Osteoblast (primary cell): Measurements from ENCODE around the gene ERH. TPM values are rescaled to one million over a fixed set of nuclear protein-coding genes. Genes with fewer than 3 reads are reported as not detected.

Experiments used
- DNase-seq: peaks from one replicate; pipeline ENCODE4 v3.0.0; 2011; ENCODE audit warnings: low spot score, mixed read lengths; ENCODE audit not compliant: insufficient read length; ENCODE audit errors: missing footprints
- H2AFZ ChIP-seq: 2 replicates; pipeline ENCODE4 v1.6.0; 2011; ENCODE audit warnings: mild to moderate bottlenecking, low read length
- H3K27ac ChIP-seq: 2 replicates; pipeline ENCODE4 v1.5.1; 2011; ENCODE audit warnings: mild to moderate bottlenecking, low read depth, low read length, moderate library complexity
- H3K27me3 ChIP-seq: 2 replicates; pipeline ENCODE4 v1.6.0; 2012; ENCODE audit warnings: mild to moderate bottlenecking, control low read depth, inconsistent platforms, low read length, moderate library complexity; ENCODE audit not compliant: insufficient read depth
- H3K36me3 ChIP-seq: 2 replicates; pipeline ENCODE4 v1.5.1; 2011; ENCODE audit warnings: mild to moderate bottlenecking, low read length, control low read depth, moderate library complexity; ENCODE audit not compliant: insufficient read depth
- H3K4me1 ChIP-seq: 2 replicates; pipeline ENCODE4 v1.5.1; 2011; ENCODE audit warnings: mild to moderate bottlenecking, low read length, control low read depth, moderate library complexity; ENCODE audit not compliant: insufficient read depth
- H3K4me2 ChIP-seq: 2 replicates; pipeline ENCODE4 v1.6.0; 2011; ENCODE audit warnings: mild to moderate bottlenecking, low read length; ENCODE audit not compliant: insufficient read depth
- H3K4me3 ChIP-seq: fragments of 200-600 bp; sonication (generic); 3 replicates; pipeline ENCODE4 v1.5.1; 2012; ENCODE audit warnings: mild to moderate bottlenecking, low read length, inconsistent platforms; ENCODE audit not compliant: insufficient read depth
- H3K79me2 ChIP-seq: 2 replicates; pipeline ENCODE4 v1.6.0; 2012; ENCODE audit warnings: mild to moderate bottlenecking, low read length, control low read depth, inconsistent platforms; ENCODE audit not compliant: insufficient read depth
- H3K9me3 ChIP-seq: 2 replicates; pipeline ENCODE4 v1.5.1; 2011; ENCODE audit warnings: low read depth, low read length, control low read depth
- H4K20me1 ChIP-seq: 2 replicates; pipeline ENCODE4 v1.6.0; 2012; ENCODE audit warnings: mild to moderate bottlenecking, low read length, control low read depth; ENCODE audit not compliant: insufficient read depth
- CTCF ChIP-seq: IDR thresholded peaks from 2 replicates; pipeline ENCODE4 v1.5.1; 2011; ENCODE audit warnings: mild to moderate bottlenecking, low read depth, low read length, moderate library complexity; ENCODE audit errors: extremely low read depth
- total RNA-seq: library from RNA; depleted of rRNA; stranded (reverse); fragments of >200 nt; gene quantifications from 2 replicates; pipeline ENCODE4 v1.2.3, GENCODE V29; 2012

ERH gene
- total RNA-seq, 1 donor, result 75.3 TPM

- DNase-seq, result no peak
- Histone ChIP-seq H3K4me2 (no peak overlapping the region), H3K4me3 (no peak overlapping the region), H3K27me3 (no peaks in the 10 kb centered on the region), H3K36me3 (peaks cover 66% of the 10 kb centered on the region), H2AFZ (no peak overlapping the region), H3K27ac (no peak overlapping the region), H3K4me1 (peaks cover 2% of the 10 kb centered on the region), H3K9me3 (no peaks in the 10 kb centered on the region), H3K79me2 (peaks cover 95% of the 10 kb centered on the region), H4K20me1 (peaks cover 49% of the 10 kb centered on the region)
- TF ChIP-seq CTCF, result no peak
Measured at GRCh38 chr14:69387311-69387710, 10.8 kb downstream of the ERH start.

- no peak overlapping the region for H2AFZ ChIP-seq
- H3K27ac ChIP-seq, result no peak overlapping the region
- H3K4me1 ChIP-seq, result peaks cover 3% of the 10 kb centered on the region
- no peaks in the 10 kb centered on the region for H3K27me3 ChIP-seq
- peaks cover 45% of the 10 kb centered on the region for H3K36me3 ChIP-seq
- no peak for TF ChIP-seq CTCF
- H3K4me2 ChIP-seq, result no peak overlapping the region
- peak; percentile 41 for DNase-seq
- H3K4me3 ChIP-seq, result no peak overlapping the region
- H4K20me1 ChIP-seq, result peaks cover 15% of the 10 kb centered on the region
- H3K9me3 ChIP-seq, result no peaks in the 10 kb centered on the region
- peaks cover 25% of the 10 kb centered on the region for H3K79me2 ChIP-seq
Measured at GRCh38 chr14:69378274-69378673, 19.8 kb downstream of the ERH start.

- Histone ChIP-seq H3K27me3 (no peaks in the 10 kb centered on the region), H3K4me1 (peaks cover 3% of the 10 kb centered on the region), H3K79me2 (peaks cover 9% of the 10 kb centered on the region), H2AFZ (no peak overlapping the region), H3K36me3 (peaks cover 43% of the 10 kb centered on the region), H3K4me2 (no peak overlapping the region), H3K4me3 (no peak overlapping the region), H3K9me3 (no peaks in the 10 kb centered on the region), H4K20me1 (peaks cover 6% of the 10 kb centered on the region), H3K27ac (peak overlapping the region; percentile 30)
- no peak for TF ChIP-seq CTCF
- no peak for DNase-seq
Measured at GRCh38 chr14:69376439-69376838, 21.7 kb downstream of the ERH start.

- peaks cover 6% of the 10 kb centered on the region for H3K79me2 ChIP-seq
- H4K20me1 ChIP-seq, result peaks cover 6% of the 10 kb centered on the region
- no peak overlapping the region for H3K4me3 ChIP-seq
- no peak overlapping the region for H3K27ac ChIP-seq
- no peak overlapping the region for H3K4me2 ChIP-seq
- peaks cover 43% of the 10 kb centered on the region for H3K36me3 ChIP-seq
- TF ChIP-seq CTCF, result no peak
- H3K4me1 ChIP-seq, result peaks cover 3% of the 10 kb centered on the region
- no peak for DNase-seq
- H3K27me3 ChIP-seq, result no peaks in the 10 kb centered on the region
- H3K9me3 ChIP-seq, result no peaks in the 10 kb centered on the region
- no peak overlapping the region for H2AFZ ChIP-seq
Measured at GRCh38 chr14:69375722-69376121, 22.4 kb downstream of the ERH start.
